AG04450 (cell line): Measurements from ENCODE around the gene SLC29A4. TPM values are rescaled to one million over a fixed set of nuclear protein-coding genes. Genes with fewer than 3 reads are reported as not detected.

Source experiments
- CTCF ChIA-PET: fragments of 300-600, 350-600 bp; formaldehyde crosslinking; extraction: SDS; loops from one replicate; lab custom pipeline; 2022; ENCODE audit warnings: antibody characterized with exemption, inconsistent platforms; lab: Charles Lee
- POLR2A ChIA-PET: fragments of 350-600 bp; formaldehyde crosslinking; extraction: SDS; loops from one replicate; lab custom pipeline; 2021; ENCODE audit warnings: antibody characterized with exemption, inconsistent platforms; lab: Yijun Ruan, JAX
- DNase-seq: peaks from one replicate; pipeline ENCODE4 v3.0.0-alpha.2; 2011; ENCODE audit warnings: low read depth, low spot score
- H3K27ac ChIP-seq: one replicate; pipeline ENCODE4 v1.5.1; 2012; ENCODE audit warnings: low read depth, low read length, control low read depth
- H3K27me3 ChIP-seq: one replicate; pipeline ENCODE4 v1.6.0; 2012; ENCODE audit warnings: low read length; ENCODE audit not compliant: control insufficient read depth, insufficient read depth
- H3K4me3 ChIP-seq: 2 replicates; pipeline ENCODE4 v1.5.1; 2011; ENCODE audit warnings: mild to moderate bottlenecking, low read depth, low read length, control low read depth
- H3K9me3 ChIP-seq: 2 replicates; pipeline ENCODE4 v1.5.1; 2012; ENCODE audit warnings: low read length; ENCODE audit not compliant: control insufficient read depth, insufficient read depth
- polyA plus RNA-seq: library from polyadenylated mRNA; depleted of rRNA; stranded (reverse); fragments of >200 nt; gene quantifications from 2 replicates; pipeline ENCODE4 v1.2.3, GENCODE V29; 2011
- TF ChIP-seq, protein P1 (sequence below): IDR thresholded peaks from 2 replicates; pipeline ENCODE4 v1.5.1; 2011; ENCODE audit warnings: low read depth, low read length, control low read depth, inconsistent platforms

Gene SLC29A4
- polyA plus RNA-seq, 1 experiment, result 4.5 TPM

DNA sequence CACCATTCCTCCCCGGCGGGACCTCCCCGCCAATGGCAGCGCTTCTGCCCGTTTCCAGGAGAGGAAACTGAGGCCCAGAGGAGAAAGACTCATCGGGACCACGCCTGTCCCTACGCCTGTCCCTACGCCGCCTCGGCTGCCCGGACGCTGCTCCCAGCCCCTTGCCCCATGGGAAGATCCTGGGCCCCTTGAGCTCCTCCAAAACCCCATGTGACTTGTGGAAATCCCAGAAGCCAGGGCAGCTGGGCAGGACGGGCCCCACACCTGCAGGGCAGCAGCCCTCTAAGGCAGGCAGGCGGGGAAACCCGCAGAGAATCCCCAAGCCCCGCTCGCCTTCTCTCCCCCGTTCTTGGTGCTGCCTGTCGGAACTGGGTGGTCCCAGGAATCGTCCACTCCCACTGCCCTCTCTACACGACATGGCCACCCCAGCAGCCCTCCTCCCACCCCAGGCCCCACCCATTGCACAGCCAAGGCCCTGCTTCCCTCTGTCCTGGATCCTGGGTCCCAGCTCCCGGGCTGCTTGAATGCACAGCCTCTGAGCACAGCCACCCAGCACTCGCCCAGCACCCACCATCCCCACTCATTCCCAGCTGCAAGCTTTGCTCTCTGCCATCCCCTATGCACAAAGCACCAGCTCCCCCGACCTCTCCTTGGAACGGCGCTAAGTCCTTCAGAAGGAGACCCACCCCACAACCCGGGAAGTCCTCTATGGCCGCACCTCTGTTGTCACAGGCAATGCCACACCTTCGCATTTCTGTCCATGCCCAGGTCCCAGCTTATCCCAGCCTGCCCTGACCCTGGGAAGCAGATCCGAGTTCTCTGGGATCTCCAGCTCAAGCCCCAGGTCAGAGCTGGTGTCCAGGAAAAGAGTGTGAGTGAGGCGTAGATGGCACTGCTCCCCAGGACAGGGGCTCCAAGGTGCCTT lies 50.6 kb downstream of the SLC29A4 start:
- CTCF ChIA-PET, result no interaction called here
- no peak for DNase-seq
- POLR2A ChIA-PET, result no interaction called here
- Histone ChIP-seq H3K9me3 (no peaks in the 10 kb centered on the region; the same call in 1 of the 2 replicates), H3K27me3 (no peaks in the 10 kb centered on the region), H3K4me3 (no peak overlapping the region), H3K27ac (no peak overlapping the region)
- TF ChIP-seq, protein P1, sequence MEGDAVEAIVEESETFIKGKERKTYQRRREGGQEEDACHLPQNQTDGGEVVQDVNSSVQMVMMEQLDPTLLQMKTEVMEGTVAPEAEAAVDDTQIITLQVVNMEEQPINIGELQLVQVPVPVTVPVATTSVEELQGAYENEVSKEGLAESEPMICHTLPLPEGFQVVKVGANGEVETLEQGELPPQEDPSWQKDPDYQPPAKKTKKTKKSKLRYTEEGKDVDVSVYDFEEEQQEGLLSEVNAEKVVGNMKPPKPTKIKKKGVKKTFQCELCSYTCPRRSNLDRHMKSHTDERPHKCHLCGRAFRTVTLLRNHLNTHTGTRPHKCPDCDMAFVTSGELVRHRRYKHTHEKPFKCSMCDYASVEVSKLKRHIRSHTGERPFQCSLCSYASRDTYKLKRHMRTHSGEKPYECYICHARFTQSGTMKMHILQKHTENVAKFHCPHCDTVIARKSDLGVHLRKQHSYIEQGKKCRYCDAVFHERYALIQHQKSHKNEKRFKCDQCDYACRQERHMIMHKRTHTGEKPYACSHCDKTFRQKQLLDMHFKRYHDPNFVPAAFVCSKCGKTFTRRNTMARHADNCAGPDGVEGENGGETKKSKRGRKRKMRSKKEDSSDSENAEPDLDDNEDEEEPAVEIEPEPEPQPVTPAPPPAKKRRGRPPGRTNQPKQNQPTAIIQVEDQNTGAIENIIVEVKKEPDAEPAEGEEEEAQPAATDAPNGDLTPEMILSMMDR, result no peak

DNA sequence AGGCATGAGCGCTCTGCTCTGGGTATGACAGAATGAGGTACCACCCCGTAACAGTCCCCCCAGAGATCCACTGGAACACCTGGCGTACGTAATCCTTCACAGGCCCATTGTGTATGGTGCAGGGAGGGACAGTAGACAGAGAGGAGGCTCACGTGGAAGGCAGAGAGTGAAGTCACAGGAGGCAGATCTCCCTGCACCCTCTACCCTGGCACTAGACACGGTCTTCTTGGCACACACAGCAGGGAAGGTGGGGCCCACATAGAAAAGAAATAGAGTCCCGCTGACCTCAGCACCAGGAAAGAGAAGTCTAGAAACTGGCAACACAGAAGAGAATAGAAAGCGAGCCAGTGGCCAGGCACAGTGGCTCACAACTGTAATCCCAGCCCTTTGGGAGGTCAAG lies 51.9 kb downstream of the SLC29A4 start:
- POLR2A ChIA-PET, result no interaction called here
- no peak for DNase-seq
- no peak overlapping the region for H3K4me3 ChIP-seq

DNA sequence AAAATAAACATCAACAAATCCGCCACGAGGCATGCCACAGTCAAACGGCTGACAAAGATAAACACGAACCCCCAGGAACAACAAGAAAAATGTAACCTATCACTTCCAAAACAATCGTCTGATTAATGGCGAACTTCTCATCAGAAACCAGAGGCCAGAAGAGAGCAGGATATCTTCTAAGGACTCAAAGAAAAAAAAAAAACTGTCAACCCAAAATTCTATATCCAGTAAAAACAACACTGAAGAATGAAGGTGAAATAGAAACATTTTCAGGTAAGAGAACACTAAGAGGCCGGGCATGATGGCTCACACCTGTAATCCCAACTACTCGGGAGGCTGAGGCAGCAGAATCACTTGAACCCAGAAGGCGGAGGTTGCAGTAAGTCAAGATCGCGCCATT lies 54.3 kb downstream of the SLC29A4 start:
- no peak for DNase-seq
- H3K27ac ChIP-seq, result no peak overlapping the region
- TF ChIP-seq, protein P1, result no peak
- no peak overlapping the region for H3K4me3 ChIP-seq
- ChIA-PET POLR2A (no interaction called here), CTCF (interaction anchor here (1.2 kb wide), 1 partner anchor 29 kb away, joined by 6 read pairs; no protein-coding TSS in a partner anchor)
- H3K9me3 ChIP-seq, result peaks cover 3% of the 10 kb centered on the region; the same call in 1 of the 2 replicates
- no peaks in the 10 kb centered on the region for H3K27me3 ChIP-seq

More for the DNA sequence above, 51.9 kb downstream of the SLC29A4 start:
- H3K27ac ChIP-seq, result no peak overlapping the region
- TF ChIP-seq, protein P1, result no peak
- H3K27me3 ChIP-seq, result no peaks in the 10 kb centered on the region
- no peaks in the 10 kb centered on the region; the same call in 1 of the 2 replicates for H3K9me3 ChIP-seq
- CTCF ChIA-PET, result no interaction called here

DNA sequence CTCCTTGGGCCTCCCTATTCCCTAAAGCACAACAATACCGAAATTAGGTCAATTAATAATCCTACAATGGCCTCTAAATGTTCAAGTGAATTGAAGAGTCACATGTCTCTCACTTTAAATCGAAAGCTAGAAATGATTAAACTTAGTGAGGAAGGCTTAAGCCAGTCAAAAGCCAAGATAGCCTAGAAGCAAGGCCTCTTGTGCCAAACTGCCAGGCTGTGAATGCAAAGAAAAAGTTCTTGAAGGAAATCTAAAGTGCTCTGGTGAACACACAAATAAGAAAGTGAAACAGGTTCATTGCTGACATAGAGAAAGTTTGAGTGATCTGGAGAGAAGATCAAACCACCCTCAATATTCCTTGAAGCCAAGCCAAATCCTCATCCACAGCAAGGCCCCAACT lies 57.2 kb downstream of the SLC29A4 start:
- POLR2A ChIA-PET, result no interaction called here
- no peak overlapping the region for H3K4me3 ChIP-seq
- H3K9me3 ChIP-seq, result peaks cover 19% of the 10 kb centered on the region
- no peak for DNase-seq
- H3K27me3 ChIP-seq, result no peaks in the 10 kb centered on the region
- H3K27ac ChIP-seq, result no peak overlapping the region
- TF ChIP-seq, protein P1, result no peak
- CTCF ChIA-PET, result interaction anchor here (1.0 kb wide), 1 partner anchor 26 kb away, joined by 4 read pairs; no protein-coding TSS in a partner anchor

DNA sequence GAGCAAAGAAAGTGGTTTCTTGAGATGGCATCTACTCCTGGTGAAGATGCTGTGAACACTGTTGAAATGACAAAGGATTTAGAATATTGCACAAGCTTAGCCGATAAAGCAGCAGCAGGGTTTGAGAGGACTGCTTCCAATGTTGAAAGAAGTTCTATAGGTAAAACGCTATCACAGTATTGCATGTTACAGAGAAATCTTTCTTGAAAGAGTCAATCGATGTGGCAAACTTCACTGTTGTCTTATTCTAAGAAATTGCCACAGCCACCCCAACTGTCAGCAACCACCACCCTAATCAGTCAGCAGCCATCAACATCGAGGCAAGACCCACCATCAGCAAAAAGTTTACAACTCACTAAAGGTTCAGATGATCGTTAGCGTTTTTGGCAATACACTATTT lies 59.9 kb downstream of the SLC29A4 start:
- Histone ChIP-seq H3K27ac (no peak overlapping the region), H3K9me3 (peaks cover 29% of the 10 kb centered on the region), H3K4me3 (no peak overlapping the region), H3K27me3 (no peaks in the 10 kb centered on the region)
- TF ChIP-seq, protein P1, result no peak
- POLR2A ChIA-PET, result interaction anchor here (0.7 kb wide), 1 partner anchor 9 kb away, joined by 3 read pairs; no protein-coding TSS in a partner anchor
- no peak for DNase-seq
- CTCF ChIA-PET, result no interaction called here
